HepG2 (cell line): Measurements from ENCODE around the gene TMEM81. TPM values are rescaled to one million over a fixed set of nuclear protein-coding genes. Genes with fewer than 3 reads are reported as not detected.
A peak's percentile ranks its signal among the peaks of the same experiment; 100 is the strongest.

Experiments used
- CAMTA2 ChIP-seq: sonication (generic); formaldehyde crosslinking; IDR thresholded peaks from 2 replicates; pipeline ENCODE4 v1.4.0; 2020; ENCODE audit warnings: mild to moderate bottlenecking, missing genetic modification reagents, borderline replicate concordance
- CCDC6 ChIP-seq: sonication (generic); formaldehyde crosslinking; IDR thresholded peaks from 2 replicates; pipeline ENCODE4 v1.8.1; 2022; ENCODE audit warnings: mild to moderate bottlenecking, missing genetic modification reagents, moderate library complexity
- FOSL1 ChIP-seq: sonication (generic); formaldehyde crosslinking; IDR thresholded peaks from 2 replicates; pipeline ENCODE4 v1.9.0; 2021; ENCODE audit warnings: missing genetic modification reagents, borderline replicate concordance
- HNF4A ChIP-seq: sonication (generic); formaldehyde crosslinking; IDR thresholded peaks from 2 replicates; pipeline ENCODE4 v1.4.0; 2020; ENCODE audit warnings: missing genetic modification reagents
- KAT8 ChIP-seq: IDR thresholded peaks from 2 replicates; pipeline ENCODE4 v1.6.1; 2016; ENCODE audit warnings: missing genetic modification reagents, missing compliant biosample characterization
- KDM2A ChIP-seq: sonication (generic); formaldehyde crosslinking; IDR thresholded peaks from 2 replicates; pipeline ENCODE4 v1.4.0; 2020; ENCODE audit warnings: low read depth, missing genetic modification reagents, borderline replicate concordance
- KDM4B ChIP-seq: sonication (generic); formaldehyde crosslinking; IDR thresholded peaks from 2 replicates; pipeline ENCODE4 v1.4.0; 2020; ENCODE audit warnings: missing genetic modification reagents
- NCOR1 ChIP-seq: fragments of 200-600 bp; sonication (generic); IDR thresholded peaks from 2 replicates; pipeline ENCODE4 v1.7.0; 2017; ENCODE audit warnings: antibody characterized with exemption, low read length, borderline replicate concordance
- ONECUT2 ChIP-seq: sonication (generic); formaldehyde crosslinking; IDR thresholded peaks from 2 replicates; pipeline ENCODE4 v1.4.0; 2020; ENCODE audit warnings: missing genetic modification reagents
- PAXIP1 ChIP-seq: sonication (generic); formaldehyde crosslinking; conservative IDR thresholded peaks from 2 replicates; pipeline ENCODE4 v1.4.0; 2020; ENCODE audit warnings: mild to moderate bottlenecking, missing genetic modification reagents, moderate library complexity
- PHF20 ChIP-seq: sonication (generic); formaldehyde crosslinking; IDR thresholded peaks from 2 replicates; pipeline ENCODE4 v1.5.0; 2020; ENCODE audit warnings: mild to moderate bottlenecking, missing genetic modification reagents
- POLR2AphosphoS2 ChIP-seq: IDR thresholded peaks from 2 replicates; pipeline ENCODE4 v1.6.1; 2011; ENCODE audit warnings: low read depth, low read length, improper control_type of control experiment
- RBM39 ChIP-seq: fragments of 200-400 bp; formaldehyde crosslinking; IDR thresholded peaks from one replicate; pipeline ENCODE4 v1.6.1; 2018; ENCODE audit warnings: antibody characterized with exemption, mild to moderate bottlenecking, low read depth, low read length; ENCODE audit not compliant: poor library complexity, severe bottlenecking
- RFX5 ChIP-seq: IDR thresholded peaks from 2 replicates; pipeline ENCODE4 v1.6.1; 2011; ENCODE audit warnings: low read depth, low read length, improper control_type of control experiment
- SOX13 ChIP-seq, 3 experiments: fragments of 450-650 bp in 1 of 3; sonication (generic) in 1 of 3; formaldehyde crosslinking in 1 of 3; IDR thresholded peaks in 2 of 3; conservative IDR thresholded peaks in 1 of 3; 2 replicates each; pipeline versions ENCODE4 v1.5.0 to v1.6.1; 2016 to 2020; ENCODE audit warnings: antibody characterized with exemption in 1 of 3, mild to moderate bottlenecking in 1 of 3, missing compliant biosample characterization in 1 of 3, missing genetic modification reagents in 1 of 3, moderate library complexity in 1 of 3
- SYNCRIP ChIP-seq: fragments of 200-400 bp; formaldehyde crosslinking; IDR thresholded peaks from 2 replicates; pipeline ENCODE4 v1.6.1; 2018; ENCODE audit warnings: mild to moderate bottlenecking, low read depth, low read length; ENCODE audit not compliant: insufficient read depth
- TEAD3 ChIP-seq: optimal IDR thresholded peaks from 2 replicates; pipeline ENCODE3; 2016; ENCODE audit warnings: borderline replicate concordance
- THAP8 ChIP-seq: sonication (generic); formaldehyde crosslinking; IDR thresholded peaks from 2 replicates; pipeline ENCODE4 v1.5.1; 2020; ENCODE audit warnings: missing genetic modification reagents, mild to moderate bottlenecking, borderline replicate concordance
- ZNF224 ChIP-seq: sonication (generic); formaldehyde crosslinking; IDR thresholded peaks from 2 replicates; pipeline ENCODE4 v1.5.0; 2020; ENCODE audit warnings: mild to moderate bottlenecking, missing genetic modification reagents
- ZNF232 ChIP-seq: sonication (generic); formaldehyde crosslinking; IDR thresholded peaks from 2 replicates; pipeline ENCODE4 v1.4.0; 2020; ENCODE audit warnings: missing genetic modification reagents, borderline replicate concordance
- ZNF24 ChIP-seq: fragments of 450-650 bp; IDR thresholded peaks from 2 replicates; pipeline ENCODE4 v1.6.1; 2017; ENCODE audit warnings: antibody characterized with exemption, mild to moderate bottlenecking
- ZNF263 ChIP-seq: sonication (generic); formaldehyde crosslinking; IDR thresholded peaks from 2 replicates; pipeline ENCODE4 v1.4.0; 2020; ENCODE audit warnings: missing genetic modification reagents
- ZNF468 ChIP-seq: sonication (generic); formaldehyde crosslinking; IDR thresholded peaks from 2 replicates; pipeline ENCODE4 v1.8.0; 2022; ENCODE audit warnings: mild to moderate bottlenecking, moderate library complexity, missing genetic modification reagents
- ZNF772 ChIP-seq: sonication (generic); formaldehyde crosslinking; IDR thresholded peaks from 2 replicates; pipeline ENCODE4 v1.5.0; 2020; ENCODE audit warnings: mild to moderate bottlenecking, missing genetic modification reagents
- polyA plus RNA-seq, 8 experiments: library from polyadenylated mRNA; depleted of rRNA in 3 of 8; stranded (reverse) in 7 of 8; unstranded in 1 of 8; fragments of >200 nt; fragmentation: Illumina TruSeq in 4 of 8; extraction: Trizol in 4 of 8; gene quantifications; 2 replicates each; pipeline versions ENCODE4 v1.2.1 to v1.2.3, GENCODE V29; 2011 to 2016; ENCODE audit warnings: low read depth in 4 of 8, missing spikeins in 1 of 8, mixed read lengths in 1 of 8; ENCODE audit not compliant: insufficient read depth in 1 of 8
- total RNA-seq, 5 experiments: library from RNA; depleted of rRNA; stranded (reverse); fragments of >200 nt; fragmentation: Illumina TruSeq; extraction: Trizol; gene quantifications; 2 replicates each; pipeline ENCODE4 v1.2.3, GENCODE V29; 2016; ENCODE audit warnings: low read depth in 1 of 5
- TF ChIP-seq, protein P1 (sequence below): sonication (generic); formaldehyde crosslinking; IDR thresholded peaks from 2 replicates; pipeline ENCODE4 v1.4.0; 2020; ENCODE audit warnings: missing genetic modification reagents, borderline replicate concordance

Gene TMEM81
- total and polyA plus RNA-seq, 2 of the 13 experiments (the other 11 are each of a cell fraction or from before 2014, with no cell fraction given): 1.1 TPM

GRCh38 chr1:205129447-205130029 is 45.3 kb upstream of the TMEM81 start (continued):
- no peak for TF ChIP-seq ZNF263 (CRISPR knock-in tag)
- TF ChIP-seq CAMTA2 (CRISPR knock-in tag): no peak
- no peak for TF ChIP-seq PHF20 (CRISPR knock-in tag)
- no peak for TF ChIP-seq KDM2A (CRISPR knock-in tag)
- TF ChIP-seq ZNF24: no peak
- no peak for TF ChIP-seq KAT8 (CRISPR knock-in tag)
- TF ChIP-seq POLR2AphosphoS2: no peak
- no peak for TF ChIP-seq NCOR1
- TF ChIP-seq ONECUT2 (CRISPR knock-in tag): peak; percentile 62
- TF ChIP-seq HNF4A (CRISPR knock-in tag): peak; percentile 47
- TF ChIP-seq ZNF232 (CRISPR knock-in tag): no peak
- no peak for TF ChIP-seq RBM39
- TF ChIP-seq FOSL1 (CRISPR knock-in tag): no peak
- TF ChIP-seq RFX5: no peak
- no peak for TF ChIP-seq ZNF772
- TF ChIP-seq PAXIP1 (CRISPR knock-in tag): peak; percentile 55; the same call in 1 of the 2 replicates
- TF ChIP-seq, protein P1, sequence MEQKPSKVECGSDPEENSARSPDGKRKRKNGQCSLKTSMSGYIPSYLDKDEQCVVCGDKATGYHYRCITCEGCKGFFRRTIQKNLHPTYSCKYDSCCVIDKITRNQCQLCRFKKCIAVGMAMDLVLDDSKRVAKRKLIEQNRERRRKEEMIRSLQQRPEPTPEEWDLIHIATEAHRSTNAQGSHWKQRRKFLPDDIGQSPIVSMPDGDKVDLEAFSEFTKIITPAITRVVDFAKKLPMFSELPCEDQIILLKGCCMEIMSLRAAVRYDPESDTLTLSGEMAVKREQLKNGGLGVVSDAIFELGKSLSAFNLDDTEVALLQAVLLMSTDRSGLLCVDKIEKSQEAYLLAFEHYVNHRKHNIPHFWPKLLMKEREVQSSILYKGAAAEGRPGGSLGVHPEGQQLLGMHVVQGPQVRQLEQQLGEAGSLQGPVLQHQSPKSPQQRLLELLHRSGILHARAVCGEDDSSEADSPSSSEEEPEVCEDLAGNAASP: peak; percentile 85; the same call in 1 of the 2 replicates
- TF ChIP-seq SOX13 (IDR thresholded peaks at IDR 0.05): no peak
- peak in 1 of 2 experiments; percentile 19; a peak in 1 of 4 replicates for TF ChIP-seq SOX13 (CRISPR knock-in tag; conservative IDR thresholded peaks at IDR 0.05 in 1 of 2, IDR thresholded peaks at IDR 0.05 in 1 of 2)
- TF ChIP-seq CCDC6 (CRISPR knock-in tag): no peak
- TF ChIP-seq SYNCRIP: no peak
- TF ChIP-seq ZNF224 (CRISPR knock-in tag): no peak
- no peak for TF ChIP-seq ZNF468
- no peak for TF ChIP-seq TEAD3 (CRISPR knock-in tag)
- TF ChIP-seq KDM4B (CRISPR knock-in tag): no peak
- TF ChIP-seq THAP8 (CRISPR knock-in tag): no peak
